ENCODE results near the gene CBR1.
"Not testable (repeated sequence)": the region's sequence is repeated elsewhere in the genome, so short reads cannot be mapped to it uniquely, and the experiment has no call there.

Gene CBR1

DNA sequence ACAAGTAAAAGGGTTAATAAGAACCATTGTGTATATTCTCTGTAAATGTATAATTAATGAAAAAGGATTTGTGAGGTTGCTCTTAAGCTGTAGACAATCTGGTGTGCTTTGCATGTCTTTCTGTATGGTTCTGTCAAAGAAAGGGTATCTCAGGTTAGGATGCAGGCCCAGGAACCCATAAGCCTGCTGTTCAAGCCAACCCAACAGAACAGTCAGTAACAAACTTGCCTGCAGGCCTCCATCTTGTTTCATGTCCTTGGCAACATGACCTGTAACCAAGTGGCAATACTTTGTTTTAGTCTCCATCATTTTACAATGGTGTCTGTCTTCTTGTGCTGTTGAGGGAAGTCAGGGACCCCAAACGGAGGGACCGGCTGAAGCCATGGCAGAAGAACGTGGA, 29.2 kb downstream of the CBR1 start:
- H3K36me3 ChIP-seq (replicated peaks): no peaks in the 10 kb centered on the region
- in situ Hi-C loops (cut with MboI; ENCODE audit: low sequenced_read_pairs): no loop called here
- DNase-seq (ENCODE audit: low spot score in 2 of 2): no peak
- H3K9me3 ChIP-seq: peaks cover under 1% of the 10 kb centered on the region; the same call in 1 of the 2 replicates
- no peaks in the 10 kb centered on the region for H3K27me3 ChIP-seq (ENCODE audit: low read depth)
- H3K4me3 ChIP-seq: no peak overlapping the region
- no peaks in the 10 kb centered on the region for H3K4me1 ChIP-seq

DNA sequence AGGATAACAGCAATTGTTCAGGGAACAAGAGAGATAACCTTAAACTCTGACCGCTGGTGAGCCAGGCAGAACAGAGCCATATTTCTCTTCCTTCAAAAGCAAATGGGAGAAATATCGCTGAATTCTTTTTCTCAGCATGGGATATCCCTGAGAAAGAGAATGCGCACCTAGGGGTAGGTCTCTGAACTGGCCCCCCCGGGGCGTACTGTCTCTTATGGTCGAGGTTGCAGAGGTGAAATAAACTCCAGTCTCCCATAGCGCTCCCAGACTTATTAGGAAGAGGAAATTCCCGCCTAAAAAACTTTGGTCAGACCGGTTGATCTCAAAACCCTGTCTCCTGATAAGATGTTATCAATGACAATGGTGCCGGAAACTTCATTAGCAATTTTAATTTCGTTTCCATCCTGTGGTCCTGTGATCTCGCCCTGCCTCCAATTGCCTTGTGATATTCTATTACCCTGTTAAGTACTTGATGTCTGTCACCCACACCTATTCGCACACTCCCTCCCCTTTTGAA, 29.9 kb downstream of the CBR1 start:
- H3K4me1 ChIP-seq; DNase-seq (ENCODE audit: low spot score in 2 of 2); in situ Hi-C loops (cut with MboI; ENCODE audit: low sequenced_read_pairs); H3K9me3 ChIP-seq; H3K27me3 ChIP-seq (ENCODE audit: low read depth); H3K4me3 ChIP-seq; H3K36me3 ChIP-seq (replicated peaks): not testable (repeated sequence)

DNA sequence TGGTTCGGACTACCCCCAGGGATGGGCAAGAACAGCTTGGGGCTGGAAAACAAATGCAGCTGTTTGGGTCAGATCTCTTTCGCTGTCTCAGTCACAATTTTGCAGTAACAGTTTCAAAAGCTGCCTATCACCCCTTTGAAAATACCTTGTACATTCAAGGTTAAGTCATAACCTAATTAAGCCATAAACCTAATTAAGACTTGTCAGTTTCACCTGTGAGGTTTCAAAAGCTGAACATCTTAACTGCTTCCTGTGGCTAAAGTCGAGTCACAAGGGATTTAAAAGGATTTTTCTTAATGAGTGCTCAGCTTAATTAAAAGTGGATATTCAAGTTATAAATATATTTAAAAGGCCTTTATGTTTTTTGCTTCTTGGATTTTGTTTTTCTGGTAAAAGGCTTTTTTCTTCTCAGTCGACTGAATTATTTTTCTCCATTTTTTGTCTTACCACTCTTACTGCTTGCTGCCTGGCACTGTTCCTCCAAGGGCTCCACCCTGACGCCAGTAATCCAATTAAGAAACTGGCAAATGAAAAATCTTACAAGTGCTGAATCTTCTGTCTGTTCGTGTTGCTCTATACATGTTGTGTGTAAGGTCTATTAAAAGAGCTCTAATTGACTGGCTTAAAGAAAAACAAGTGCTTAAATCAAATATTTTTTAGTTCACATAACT, 31.3 kb downstream of the CBR1 start:
- H3K4me3 ChIP-seq: no peak overlapping the region
- H3K4me1 ChIP-seq: no peaks in the 10 kb centered on the region
- no peaks in the 10 kb centered on the region for H3K9me3 ChIP-seq

DNA sequence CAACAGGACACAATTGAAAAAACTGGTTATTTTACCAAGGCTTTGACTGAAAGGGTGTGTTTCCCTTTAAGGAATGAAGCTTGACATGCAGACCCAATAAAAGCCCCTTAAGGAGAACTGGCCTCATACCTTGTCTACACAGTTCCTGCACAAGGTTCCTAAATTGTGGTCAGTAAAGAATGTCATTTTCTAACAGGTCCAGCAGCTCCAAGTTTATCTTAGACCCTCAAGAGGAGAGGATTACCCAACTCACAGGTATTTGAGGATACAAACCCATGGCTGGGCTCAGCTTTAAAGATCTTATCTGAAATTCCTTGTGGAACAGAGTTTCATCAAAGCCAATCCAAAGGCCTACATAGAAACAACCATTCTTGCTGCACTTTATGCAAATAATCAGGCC, 33.6 kb downstream of the CBR1 start:
- Histone ChIP-seq H3K9me3 (no peaks in the 10 kb centered on the region), H3K4me1 (no peaks in the 10 kb centered on the region), H3K4me3 (no peak overlapping the region), H3K27me3 (ENCODE audit: low read depth) (peaks cover 13% of the 10 kb centered on the region), H3K36me3 (replicated peaks) (no peaks in the 10 kb centered on the region)
- DNase-seq (ENCODE audit: low spot score in 2 of 2): no peak
- in situ Hi-C loops (cut with MboI; ENCODE audit: low sequenced_read_pairs): no loop called here

More for the DNA sequence above, 31.3 kb downstream of the CBR1 start:
- Histone ChIP-seq H3K27me3 (ENCODE audit: low read depth) (peaks cover 13% of the 10 kb centered on the region), H3K36me3 (replicated peaks) (no peaks in the 10 kb centered on the region)
- no peak for DNase-seq (ENCODE audit: low spot score in 2 of 2)
- in situ Hi-C loops (cut with MboI; ENCODE audit: low sequenced_read_pairs): no loop called here

DNA sequence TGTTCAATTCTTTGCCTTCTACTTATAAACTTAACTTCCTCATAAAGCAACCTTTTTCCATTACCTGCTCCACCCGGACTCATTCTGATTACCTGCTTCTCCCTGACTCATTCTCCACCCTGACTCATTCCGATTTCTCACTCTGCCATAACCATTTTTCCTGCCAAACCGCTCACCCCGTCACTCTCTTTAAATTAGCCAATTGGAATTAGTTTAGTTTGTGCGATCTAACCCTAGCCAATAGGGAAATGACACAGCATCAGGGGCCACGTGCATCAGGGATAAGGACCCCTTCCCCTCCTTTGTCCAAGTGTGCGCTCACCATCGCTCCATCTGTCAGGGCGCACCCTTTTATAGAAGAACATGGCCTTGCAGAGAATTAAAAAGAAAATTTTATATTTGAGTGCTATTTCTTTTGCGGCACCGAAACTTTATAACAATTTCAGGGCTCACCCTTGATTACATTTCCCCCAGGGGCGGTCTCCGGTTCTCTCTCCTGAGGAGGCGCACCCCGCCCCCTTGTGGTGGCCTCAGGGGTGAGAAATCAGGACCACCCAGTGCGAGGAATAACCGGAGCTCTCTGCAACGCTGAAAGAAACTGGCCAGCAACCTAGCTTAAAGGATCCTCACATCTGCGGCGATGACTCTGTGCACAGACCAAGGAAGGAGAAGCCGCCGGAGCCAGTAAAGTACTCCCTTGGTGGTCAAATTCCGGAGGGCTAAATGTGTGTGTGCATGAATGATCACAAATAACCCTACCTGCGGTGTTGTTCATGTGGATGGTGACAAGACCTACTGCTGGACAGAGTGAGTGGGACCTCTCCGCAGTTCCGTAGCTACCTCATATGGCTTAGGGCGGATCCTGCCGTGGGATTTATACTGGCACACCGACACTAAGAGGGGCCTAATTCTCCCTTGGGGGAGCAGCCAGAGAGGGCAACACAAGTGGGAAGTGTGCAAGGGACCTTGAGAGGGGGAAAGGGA, 34.8 kb downstream of the CBR1 start:
- in situ Hi-C loops (cut with MboI; ENCODE audit: low sequenced_read_pairs): no loop called here
- Histone ChIP-seq H3K27me3 (ENCODE audit: low read depth) (peaks cover 13% of the 10 kb centered on the region), H3K9me3 (no peaks in the 10 kb centered on the region), H3K4me1 (no peaks in the 10 kb centered on the region), H3K4me3 (no peak overlapping the region), H3K36me3 (replicated peaks) (no peaks in the 10 kb centered on the region)
- DNase-seq (ENCODE audit: low spot score in 2 of 2): peak; percentile 21 to 80

DNA sequence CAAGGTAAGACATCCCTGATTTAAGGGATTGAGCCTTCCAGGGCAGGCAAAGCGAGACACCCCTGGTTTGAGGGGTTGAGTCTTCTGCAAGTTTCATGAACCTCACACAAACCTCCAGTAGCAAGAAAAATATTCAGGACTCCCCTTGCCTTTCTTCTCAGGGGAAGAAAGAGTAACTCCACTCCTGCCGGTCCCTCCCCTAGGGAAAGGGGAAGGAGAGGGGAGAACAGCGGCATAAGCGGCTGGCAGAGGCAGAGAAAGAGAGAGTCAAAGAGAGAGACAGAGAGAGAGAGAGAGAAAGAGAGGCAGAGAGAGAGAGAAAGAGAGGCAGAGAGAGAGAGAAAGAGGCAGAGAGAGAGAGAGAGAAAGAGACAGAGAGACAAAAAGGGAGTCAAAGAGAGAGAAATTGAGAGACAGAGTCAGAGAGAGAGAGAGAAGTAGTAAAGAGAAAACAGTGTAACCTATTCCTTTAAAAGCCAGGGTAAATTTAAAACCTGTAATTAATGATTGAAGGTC, 35.6 kb downstream of the CBR1 start:
- Histone ChIP-seq H3K4me1 (no peaks in the 10 kb centered on the region), H3K27me3 (ENCODE audit: low read depth) (peaks cover 13% of the 10 kb centered on the region), H3K36me3 (replicated peaks) (no peaks in the 10 kb centered on the region), H3K9me3 (no peaks in the 10 kb centered on the region), H3K4me3 (no peak overlapping the region)
- DNase-seq (ENCODE audit: low spot score in 2 of 2): no peak
- in situ Hi-C loops (cut with MboI; ENCODE audit: low sequenced_read_pairs): no loop called here

DNA sequence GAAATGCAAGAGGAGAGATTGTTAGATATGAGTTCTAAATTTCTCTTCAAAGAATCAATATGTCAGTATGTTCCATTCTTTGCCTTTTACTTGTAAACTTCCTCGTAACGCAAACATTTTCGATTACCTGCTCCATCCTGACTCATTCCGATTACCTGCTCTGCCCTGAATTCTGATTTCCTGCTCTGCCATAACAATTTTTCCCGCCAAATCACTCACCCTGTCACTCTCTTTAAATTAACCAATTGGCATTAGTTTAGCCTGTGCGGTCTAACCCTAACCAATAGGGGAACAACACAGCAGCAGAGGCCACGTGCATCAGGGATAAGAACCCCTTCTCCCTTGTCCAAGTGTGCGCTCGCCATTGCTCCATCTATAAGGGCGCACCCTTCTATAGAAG, 40.0 kb downstream of the CBR1 start:
- no peak for DNase-seq (ENCODE audit: low spot score in 2 of 2)
- peaks cover 11% of the 10 kb centered on the region for H3K27me3 ChIP-seq (ENCODE audit: low read depth)
- peaks cover 3% of the 10 kb centered on the region for H3K4me1 ChIP-seq
- H3K36me3 ChIP-seq (replicated peaks): no peaks in the 10 kb centered on the region
- H3K9me3 ChIP-seq: no peaks in the 10 kb centered on the region
- no peak overlapping the region for H3K4me3 ChIP-seq
- in situ Hi-C loops (cut with MboI; ENCODE audit: low sequenced_read_pairs): no loop called here

DNA sequence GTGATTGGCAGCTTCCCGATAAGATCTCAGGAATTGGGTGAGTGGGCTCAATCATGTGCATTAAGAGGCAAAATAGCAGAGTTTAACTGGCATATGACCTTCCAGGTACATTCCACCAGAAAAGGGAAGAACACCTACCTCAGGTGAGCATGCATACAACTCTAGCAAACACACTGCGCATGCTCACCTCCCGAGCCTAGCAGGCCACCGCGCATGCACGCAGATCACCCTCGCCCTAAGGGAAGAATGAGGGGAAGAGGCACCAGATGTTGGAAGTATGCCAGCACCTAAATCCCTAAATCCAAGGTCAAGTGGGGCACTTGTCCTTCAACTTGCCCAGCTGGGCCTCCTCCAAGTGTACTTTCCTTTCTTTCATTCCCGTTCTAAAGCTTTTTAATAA, 41.4 kb downstream of the CBR1 start:
- no peak for DNase-seq (ENCODE audit: low spot score in 2 of 2)
- Histone ChIP-seq H3K4me3 (no peak overlapping the region), H3K36me3 (replicated peaks) (no peaks in the 10 kb centered on the region), H3K9me3 (no peaks in the 10 kb centered on the region), H3K27me3 (ENCODE audit: low read depth) (no peaks in the 10 kb centered on the region; the same call in 1 of the 2 replicates), H3K4me1 (peaks cover 3% of the 10 kb centered on the region)
- in situ Hi-C loops (cut with MboI; ENCODE audit: low sequenced_read_pairs): no loop called here

DNA sequence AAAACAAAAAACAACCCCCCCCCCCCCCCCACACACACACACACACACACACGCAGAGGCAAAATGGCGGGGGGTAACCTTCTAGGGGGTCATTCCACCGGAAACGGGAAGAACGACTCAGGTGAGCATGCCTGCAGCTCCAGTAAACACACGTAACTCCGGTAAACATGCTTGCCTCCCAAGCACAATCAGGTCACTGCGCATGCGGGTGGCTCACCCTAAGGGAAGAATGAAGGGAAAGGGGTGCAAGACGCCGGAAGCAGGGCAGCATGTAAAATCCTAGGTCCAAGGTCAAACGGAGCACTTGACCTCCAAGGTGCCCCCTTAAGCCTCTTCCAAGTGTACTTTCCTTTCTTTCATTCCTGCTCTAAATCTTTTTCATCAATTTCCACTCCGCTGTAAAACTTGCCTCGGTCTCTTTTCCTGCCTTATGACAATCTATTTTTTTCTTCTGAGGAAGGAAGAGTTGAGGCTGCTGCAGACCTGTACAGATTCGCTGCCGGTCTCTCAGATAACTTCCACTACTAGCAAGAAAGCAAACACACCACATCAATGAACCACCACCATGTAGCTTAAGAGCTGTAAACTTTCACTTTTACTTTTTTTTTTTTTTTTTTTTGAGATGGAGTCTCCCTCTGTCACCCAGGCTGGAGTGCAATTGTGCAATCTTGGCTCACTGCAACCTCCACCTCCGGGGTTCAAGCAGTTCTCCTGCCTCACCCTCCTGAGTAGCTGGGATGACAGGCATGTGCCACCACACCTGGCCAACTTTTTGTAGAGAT, 44.0 kb downstream of the CBR1 start:
- no peak overlapping the region for H3K4me3 ChIP-seq
- peaks cover 3% of the 10 kb centered on the region for H3K4me1 ChIP-seq
- H3K27me3 ChIP-seq (ENCODE audit: low read depth): no peaks in the 10 kb centered on the region
- DNase-seq (ENCODE audit: low spot score in 2 of 2): no peak
- in situ Hi-C loops (cut with MboI; ENCODE audit: low sequenced_read_pairs): no loop called here
- no peaks in the 10 kb centered on the region for H3K9me3 ChIP-seq
- H3K36me3 ChIP-seq (replicated peaks): no peaks in the 10 kb centered on the region

DNA sequence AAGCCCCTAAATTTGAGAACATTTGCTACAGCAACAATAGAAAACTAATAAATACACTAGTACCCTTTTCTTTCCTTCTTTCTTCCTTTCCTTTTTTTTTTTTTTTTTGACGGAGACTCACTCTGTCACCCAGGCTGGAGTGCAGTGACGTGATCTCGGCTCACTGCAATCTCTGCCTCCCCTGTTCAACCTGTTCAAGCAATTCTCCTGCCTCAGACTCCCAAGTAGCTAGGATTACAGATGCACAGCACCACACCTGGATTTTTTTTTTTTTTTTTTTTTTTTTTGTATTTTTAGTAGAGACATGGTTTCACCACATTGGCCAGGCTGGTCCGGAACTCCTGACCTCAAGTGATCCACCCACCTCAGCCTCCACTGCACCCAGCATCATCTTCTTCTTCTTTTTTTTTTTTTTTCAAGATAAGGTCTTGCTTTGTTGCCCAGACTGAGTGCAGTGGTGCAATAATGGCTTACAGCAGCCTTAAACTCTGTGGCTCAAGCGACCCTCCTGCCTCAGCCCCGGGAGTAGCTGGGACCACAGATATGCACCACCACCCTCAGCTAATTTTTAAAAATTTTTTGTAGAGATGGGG, 45.4 kb downstream of the CBR1 start:
- Histone ChIP-seq H3K9me3 (no peaks in the 10 kb centered on the region), H3K4me1 (peaks cover 3% of the 10 kb centered on the region), H3K27me3 (ENCODE audit: low read depth) (no peaks in the 10 kb centered on the region), H3K4me3 (no peak overlapping the region), H3K36me3 (replicated peaks) (no peaks in the 10 kb centered on the region)
- DNase-seq (ENCODE audit: low spot score in 2 of 2): no peak
- in situ Hi-C loops (cut with MboI; ENCODE audit: low sequenced_read_pairs): no loop called here

DNA sequence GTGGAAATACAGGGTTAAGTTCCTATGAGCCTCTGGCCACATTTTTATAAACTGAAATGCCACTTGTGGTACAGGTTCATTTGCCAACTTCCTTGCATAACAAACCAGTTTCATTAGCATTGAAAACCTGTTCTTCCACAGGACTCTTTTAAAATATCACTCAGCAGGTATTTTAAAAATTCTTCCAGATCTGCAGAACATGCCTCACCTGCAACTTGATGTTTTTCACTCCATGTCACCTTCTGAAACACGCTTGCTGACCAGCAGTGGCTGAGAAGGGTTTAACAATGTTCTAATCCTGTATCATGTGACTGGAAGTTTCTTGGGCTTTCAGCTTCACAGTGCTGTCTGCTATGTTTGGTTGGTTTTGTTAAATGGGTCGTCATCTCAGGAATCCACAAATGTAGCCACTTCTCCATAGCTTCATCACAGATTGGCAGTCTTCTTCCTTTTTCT, 47.5 kb downstream of the CBR1 start:
- Histone ChIP-seq H3K27me3 (ENCODE audit: low read depth) (no peaks in the 10 kb centered on the region), H3K4me3 (no peak overlapping the region), H3K4me1 (peaks cover 3% of the 10 kb centered on the region), H3K36me3 (replicated peaks) (no peaks in the 10 kb centered on the region), H3K9me3 (no peaks in the 10 kb centered on the region)
- in situ Hi-C loops (cut with MboI; ENCODE audit: low sequenced_read_pairs): no loop called here
- DNase-seq (ENCODE audit: low spot score in 2 of 2): no peak

DNA sequence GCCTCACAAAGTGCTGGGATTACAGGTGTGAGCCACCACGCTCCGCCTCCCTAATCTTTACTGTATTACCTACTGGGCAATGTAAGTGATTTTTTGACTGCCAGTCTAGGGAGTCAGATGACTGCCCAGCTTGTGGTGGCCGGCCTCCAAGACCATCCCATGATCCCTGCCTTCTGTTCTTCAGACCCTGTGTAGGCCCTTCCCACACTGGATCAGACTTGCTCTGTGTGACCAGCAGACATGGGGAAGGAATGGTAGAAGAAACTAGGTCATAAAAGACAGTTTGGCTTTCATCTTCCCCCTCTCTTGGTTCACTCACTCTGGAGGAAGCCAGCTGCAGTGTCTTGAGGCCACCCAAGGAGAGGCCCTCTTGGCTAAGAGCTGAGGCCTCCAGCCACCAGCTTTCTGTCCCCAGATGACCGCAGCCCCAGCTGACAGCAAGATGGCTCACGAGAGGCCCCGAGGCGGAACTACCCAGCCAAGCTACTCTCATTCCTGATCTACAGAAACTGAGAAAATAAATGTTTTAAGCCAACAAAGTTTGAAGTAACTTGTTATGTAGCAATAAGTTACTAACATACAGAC, 50.6 kb downstream of the CBR1 start:
- no peaks in the 10 kb centered on the region for H3K27me3 ChIP-seq (ENCODE audit: low read depth)
- no peak overlapping the region for H3K4me3 ChIP-seq
- in situ Hi-C loops (cut with MboI; ENCODE audit: low sequenced_read_pairs): no loop called here
- H3K9me3 ChIP-seq: no peaks in the 10 kb centered on the region
- no peak for DNase-seq (ENCODE audit: low spot score in 2 of 2)
- H3K36me3 ChIP-seq (replicated peaks): no peaks in the 10 kb centered on the region
- no peaks in the 10 kb centered on the region for H3K4me1 ChIP-seq

Data from HAP-1 (cell line).